ENCODE results near the gene AIF1.

The AIF1 gene

GRCh38 chr6:31627690-31628287 lies 12.8 kb downstream of the AIF1 start:
- Histone ChIP-seq H3K4me3 (ENCODE audit: low read length) (no peak overlapping the region), H3K9ac (ENCODE audit: low read depth, low read length) (no peak overlapping the region), H3K36me3 (ENCODE audit: insufficient read depth, low read depth, low read length) (peaks cover 100% of the 10 kb centered on the region), H3K4me1 (ENCODE audit: insufficient read depth, low read length) (0 out of 2 replicates have a peak, but pooled peaks cover 2% of the 10 kb centered on the region), H3K9me3 (ENCODE audit: insufficient read depth, low read depth, low read length) (no peaks in the 10 kb centered on the region), H3K27me3 (ENCODE audit: insufficient read depth, low read length) (no peaks in the 10 kb centered on the region), H3K27ac (ENCODE audit: low read length) (no peak overlapping the region)

- H3K36me3 ChIP-seq (ENCODE audit: insufficient read depth, low read depth, low read length) = peaks cover 100% of the 10 kb centered on the region
- H3K4me3 ChIP-seq (ENCODE audit: low read length) = no peak overlapping the region
Observed at GRCh38 chr6:31629014-31629413, 14.0 kb downstream of the AIF1 start.

GRCh38 chr6:31630177-31630934 lies 15.3 kb downstream of the AIF1 start:
- H3K4me3 ChIP-seq (ENCODE audit: low read length) = no peak overlapping the region
- no peaks in the 10 kb centered on the region for H3K9me3 ChIP-seq (ENCODE audit: insufficient read depth, low read depth, low read length)
- no peaks in the 10 kb centered on the region for H3K27me3 ChIP-seq (ENCODE audit: insufficient read depth, low read length)
- H3K36me3 ChIP-seq (ENCODE audit: insufficient read depth, low read depth, low read length) = peaks cover 100% of the 10 kb centered on the region
- H3K4me1 ChIP-seq (ENCODE audit: insufficient read depth, low read length) = no peaks in the 10 kb centered on the region
- H3K9ac ChIP-seq (ENCODE audit: low read depth, low read length) = no peak overlapping the region
- H3K27ac ChIP-seq (ENCODE audit: low read length) = no peak overlapping the region

More at GRCh38 chr6:31629014-31629413, 14.0 kb downstream of the AIF1 start:
- no peaks in the 10 kb centered on the region for H3K9me3 ChIP-seq (ENCODE audit: insufficient read depth, low read depth, low read length)
- no peaks in the 10 kb centered on the region for H3K4me1 ChIP-seq (ENCODE audit: insufficient read depth, low read length)
- no peak overlapping the region for H3K27ac ChIP-seq (ENCODE audit: low read length)
- no peaks in the 10 kb centered on the region for H3K27me3 ChIP-seq (ENCODE audit: insufficient read depth, low read length)
- H3K9ac ChIP-seq (ENCODE audit: low read depth, low read length) = no peak overlapping the region

- Histone ChIP-seq H3K27me3 (ENCODE audit: insufficient read depth, low read length) (no peaks in the 10 kb centered on the region), H3K4me1 (ENCODE audit: insufficient read depth, low read length) (no peaks in the 10 kb centered on the region), H3K9me3 (ENCODE audit: insufficient read depth, low read depth, low read length) (no peaks in the 10 kb centered on the region), H3K4me3 (ENCODE audit: low read length) (no peak overlapping the region), H3K27ac (ENCODE audit: low read length) (no peak overlapping the region), H3K36me3 (ENCODE audit: insufficient read depth, low read depth, low read length) (peaks cover 100% of the 10 kb centered on the region), H3K9ac (ENCODE audit: low read depth, low read length) (no peak overlapping the region)
Observed at GRCh38 chr6:31631209-31631608, 16.2 kb downstream of the AIF1 start.

GRCh38 chr6:31631681-31632278 lies 16.7 kb downstream of the AIF1 start:
- H3K36me3 ChIP-seq (ENCODE audit: insufficient read depth, low read depth, low read length) = peaks cover 100% of the 10 kb centered on the region
- no peak overlapping the region for H3K27ac ChIP-seq (ENCODE audit: low read length)

GRCh38 chr6:31632279-31632946 lies 17.4 kb downstream of the AIF1 start:
- no peaks in the 10 kb centered on the region for H3K4me1 ChIP-seq (ENCODE audit: insufficient read depth, low read length)
- H3K9me3 ChIP-seq (ENCODE audit: insufficient read depth, low read depth, low read length) = no peaks in the 10 kb centered on the region
- H3K4me3 ChIP-seq (ENCODE audit: low read length) = no peak overlapping the region
- no peak overlapping the region for H3K9ac ChIP-seq (ENCODE audit: low read depth, low read length)
- H3K27me3 ChIP-seq (ENCODE audit: insufficient read depth, low read length) = no peaks in the 10 kb centered on the region
- peaks cover 100% of the 10 kb centered on the region for H3K36me3 ChIP-seq (ENCODE audit: insufficient read depth, low read depth, low read length)
- no peak overlapping the region for H3K27ac ChIP-seq (ENCODE audit: low read length)

More at GRCh38 chr6:31631681-31632278, 16.7 kb downstream of the AIF1 start:
- H3K4me3 ChIP-seq (ENCODE audit: low read length) = no peak overlapping the region
- no peaks in the 10 kb centered on the region for H3K27me3 ChIP-seq (ENCODE audit: insufficient read depth, low read length)
- H3K9ac ChIP-seq (ENCODE audit: low read depth, low read length) = no peak overlapping the region
- no peaks in the 10 kb centered on the region for H3K9me3 ChIP-seq (ENCODE audit: insufficient read depth, low read depth, low read length)
- no peaks in the 10 kb centered on the region for H3K4me1 ChIP-seq (ENCODE audit: insufficient read depth, low read length)

GRCh38 chr6:31633447-31633846 lies 18.4 kb downstream of the AIF1 start:
- Histone ChIP-seq H3K36me3 (ENCODE audit: insufficient read depth, low read depth, low read length) (peaks cover 99% of the 10 kb centered on the region), H3K9ac (ENCODE audit: low read depth, low read length) (no peak overlapping the region), H3K4me3 (ENCODE audit: low read length) (no peak overlapping the region), H3K27ac (ENCODE audit: low read length) (no peak overlapping the region), H3K4me1 (ENCODE audit: insufficient read depth, low read length) (no peaks in the 10 kb centered on the region), H3K9me3 (ENCODE audit: insufficient read depth, low read depth, low read length) (no peaks in the 10 kb centered on the region), H3K27me3 (ENCODE audit: insufficient read depth, low read length) (no peaks in the 10 kb centered on the region)

GRCh38 chr6:31634131-31634530 lies 19.1 kb downstream of the AIF1 start:
- no peak overlapping the region for H3K4me3 ChIP-seq (ENCODE audit: low read length)
- no peak overlapping the region for H3K9ac ChIP-seq (ENCODE audit: low read depth, low read length)
- no peaks in the 10 kb centered on the region for H3K9me3 ChIP-seq (ENCODE audit: insufficient read depth, low read depth, low read length)
- no peaks in the 10 kb centered on the region for H3K27me3 ChIP-seq (ENCODE audit: insufficient read depth, low read length)
- no peaks in the 10 kb centered on the region for H3K4me1 ChIP-seq (ENCODE audit: insufficient read depth, low read length)
- no peak overlapping the region for H3K27ac ChIP-seq (ENCODE audit: low read length)
- H3K36me3 ChIP-seq (ENCODE audit: insufficient read depth, low read depth, low read length) = peaks cover 97% of the 10 kb centered on the region

GRCh38 chr6:31634969-31635575 lies 20.0 kb downstream of the AIF1 start:
- no peak overlapping the region for H3K4me3 ChIP-seq (ENCODE audit: low read length)
- no peaks in the 10 kb centered on the region for H3K9me3 ChIP-seq (ENCODE audit: insufficient read depth, low read depth, low read length)
- no peak overlapping the region for H3K9ac ChIP-seq (ENCODE audit: low read depth, low read length)
- H3K36me3 ChIP-seq (ENCODE audit: insufficient read depth, low read depth, low read length) = peaks cover 97% of the 10 kb centered on the region
- no peaks in the 10 kb centered on the region for H3K27me3 ChIP-seq (ENCODE audit: insufficient read depth, low read length)
- H3K27ac ChIP-seq (ENCODE audit: low read length) = no peak overlapping the region
- no peaks in the 10 kb centered on the region for H3K4me1 ChIP-seq (ENCODE audit: insufficient read depth, low read length)

GRCh38 chr6:31636698-31637596 lies 21.9 kb downstream of the AIF1 start:
- Histone ChIP-seq H3K4me3 (ENCODE audit: low read length) (no peak overlapping the region), H3K27ac (ENCODE audit: low read length) (no peak overlapping the region), H3K4me1 (ENCODE audit: insufficient read depth, low read length) (no peaks in the 10 kb centered on the region), H3K9ac (ENCODE audit: low read depth, low read length) (no peak overlapping the region), H3K9me3 (ENCODE audit: insufficient read depth, low read depth, low read length) (no peaks in the 10 kb centered on the region), H3K36me3 (ENCODE audit: insufficient read depth, low read depth, low read length) (peaks cover 97% of the 10 kb centered on the region), H3K27me3 (ENCODE audit: insufficient read depth, low read length) (no peaks in the 10 kb centered on the region)

GRCh38 chr6:31639043-31639442 lies 24.0 kb downstream of the AIF1 start:
- peaks cover 95% of the 10 kb centered on the region for H3K36me3 ChIP-seq (ENCODE audit: insufficient read depth, low read depth, low read length)
- no peak overlapping the region for H3K9ac ChIP-seq (ENCODE audit: low read depth, low read length)
- no peak overlapping the region for H3K27ac ChIP-seq (ENCODE audit: low read length)
- no peaks in the 10 kb centered on the region for H3K9me3 ChIP-seq (ENCODE audit: insufficient read depth, low read depth, low read length)
- H3K4me1 ChIP-seq (ENCODE audit: insufficient read depth, low read length) = no peaks in the 10 kb centered on the region
- H3K4me3 ChIP-seq (ENCODE audit: low read length) = no peak overlapping the region
- no peaks in the 10 kb centered on the region for H3K27me3 ChIP-seq (ENCODE audit: insufficient read depth, low read length)

Data from iPS-20b (cell line).